GM08714 (cell line): ENCODE results near the gene ZNF813.
"Not testable (repeated sequence)": the region's sequence is repeated elsewhere in the genome, so short reads cannot be mapped to it uniquely, and the experiment has no call there.

Experiments
- H3K4me3 ChIP-seq: fragments of 200-500 bp; sonication (Bioruptor generic); 2 replicates; pipeline ENCODE4 v1.5.1; 2014; ENCODE audit warnings: mild to moderate bottlenecking, low read length, inconsistent platforms
- ZNF274 ChIP-seq: IDR thresholded peaks from 2 replicates; pipeline ENCODE4 v1.6.1; 2012; ENCODE audit warnings: mild to moderate bottlenecking, low read depth, low read length

The ZNF813 gene

GRCh38 chr19:53507523-53508442, 40.2 kb downstream of the ZNF813 start:
- TF ChIP-seq ZNF274: no peak
- H3K4me3 ChIP-seq: no peak overlapping the region

- H3K4me3 ChIP-seq: no peak overlapping the region
- TF ChIP-seq ZNF274: no peak
Observed at GRCh38 chr19:53509443-53509842, 41.9 kb downstream of the ZNF813 start.

GRCh38 chr19:53509845-53510244, 42.3 kb downstream of the ZNF813 start:
- H3K4me3 ChIP-seq: no peak overlapping the region
- no peak for TF ChIP-seq ZNF274

- H3K4me3 ChIP-seq: no peak overlapping the region
- TF ChIP-seq ZNF274: no peak
Observed at GRCh38 chr19:53511357-53511756, 43.8 kb downstream of the ZNF813 start.

- TF ChIP-seq ZNF274: no peak
- H3K4me3 ChIP-seq: no peak overlapping the region
Observed at GRCh38 chr19:53511933-53512374, 44.4 kb downstream of the ZNF813 start.

- H3K4me3 ChIP-seq: not testable (repeated sequence)
Observed at GRCh38 chr19:53515047-53515446, 47.5 kb downstream of the ZNF813 start.

- TF ChIP-seq ZNF274: no peak
- no peak overlapping the region for H3K4me3 ChIP-seq
Observed at GRCh38 chr19:53517114-53517741, 49.7 kb downstream of the ZNF813 start.

- no peak overlapping the region for H3K4me3 ChIP-seq
- TF ChIP-seq ZNF274: no peak
Observed at GRCh38 chr19:53518121-53518520, 50.6 kb downstream of the ZNF813 start.

- no peak overlapping the region for H3K4me3 ChIP-seq
- no peak for TF ChIP-seq ZNF274
Observed at GRCh38 chr19:53518716-53519115, 51.2 kb downstream of the ZNF813 start.

GRCh38 chr19:53519446-53519845, 51.9 kb downstream of the ZNF813 start:
- TF ChIP-seq ZNF274: no peak
- no peak overlapping the region for H3K4me3 ChIP-seq

- no peak for TF ChIP-seq ZNF274
- peak overlapping the region; percentile 49; the same call in 1 of the 2 replicates for H3K4me3 ChIP-seq
Observed at GRCh38 chr19:53520163-53520546, 52.6 kb downstream of the ZNF813 start.

GRCh38 chr19:53520547-53521372, 53.2 kb downstream of the ZNF813 start:
- no peak for TF ChIP-seq ZNF274
- H3K4me3 ChIP-seq: peak overlapping the region; percentile 71

GRCh38 chr19:53521373-53522202, 54.1 kb downstream of the ZNF813 start:
- no peak for TF ChIP-seq ZNF274
- H3K4me3 ChIP-seq: peak overlapping the region; percentile 71
